ENCODE measurements around the gene IMPDH1.

IMPDH1 gene

GRCh38 chr7:128387216-128388144 is 22.3 kb downstream of the IMPDH1 start:
- peak; percentile 56 for DNase-seq (ENCODE audit: low read depth)

- DNase-seq (ENCODE audit: low read depth): no peak
Observed at GRCh38 chr7:128385988-128386925, 23.5 kb downstream of the IMPDH1 start.

- DNase-seq (ENCODE audit: low read depth): no peak
Observed at GRCh38 chr7:128384726-128385125, 25.1 kb downstream of the IMPDH1 start.

GRCh38 chr7:128383776-128384175 is 26.0 kb downstream of the IMPDH1 start:
- no peak for DNase-seq (ENCODE audit: low read depth)

- DNase-seq (ENCODE audit: low read depth): no peak
Observed at GRCh38 chr7:128381161-128381821, 28.5 kb downstream of the IMPDH1 start.

GRCh38 chr7:128380483-128381106 is 29.2 kb downstream of the IMPDH1 start:
- no peak for DNase-seq (ENCODE audit: low read depth)

GRCh38 chr7:128379900-128380479 is 29.8 kb downstream of the IMPDH1 start:
- DNase-seq (ENCODE audit: low read depth): no peak

GRCh38 chr7:128378637-128379036 is 31.1 kb downstream of the IMPDH1 start:
- DNase-seq (ENCODE audit: low read depth): no peak

GRCh38 chr7:128376077-128376476 is 33.7 kb downstream of the IMPDH1 start:
- no peak for DNase-seq (ENCODE audit: low read depth)

GRCh38 chr7:128374041-128374440 is 35.7 kb downstream of the IMPDH1 start:
- DNase-seq (ENCODE audit: low read depth): no peak

- DNase-seq (ENCODE audit: low read depth): no peak
Observed at GRCh38 chr7:128373606-128374005, 36.2 kb downstream of the IMPDH1 start.

GRCh38 chr7:128370491-128370890 is 39.3 kb downstream of the IMPDH1 start:
- DNase-seq (ENCODE audit: low read depth): no peak

GRCh38 chr7:128366986-128367385 is 42.8 kb downstream of the IMPDH1 start:
- DNase-seq (ENCODE audit: low read depth): no peak

GRCh38 chr7:128366300-128366699 is 43.5 kb downstream of the IMPDH1 start:
- DNase-seq (ENCODE audit: low read depth): no peak

GRCh38 chr7:128365432-128365831 is 44.4 kb downstream of the IMPDH1 start:
- no peak for DNase-seq (ENCODE audit: low read depth)

- DNase-seq (ENCODE audit: low read depth): no peak
Observed at GRCh38 chr7:128364166-128364870, 45.5 kb downstream of the IMPDH1 start.

GRCh38 chr7:128363261-128363721 is 46.5 kb downstream of the IMPDH1 start:
- DNase-seq (ENCODE audit: low read depth): no peak

GRCh38 chr7:128362670-128363069 is 47.1 kb downstream of the IMPDH1 start:
- no peak for DNase-seq (ENCODE audit: low read depth)

GRCh38 chr7:128361411-128362379 is 48.1 kb downstream of the IMPDH1 start, which contains the start of gene PRRT4:
PRRT4 (minus strand) TSS chr7:128361690.
- DNase-seq (ENCODE audit: low read depth): no peak
